Astrocyte (in vitro differentiated cells and primary cell): ENCODE data around the gene INO80.

Experiments used
- EZH2 ChIP-seq: IDR thresholded peaks from 2 replicates; pipeline ENCODE4 v1.6.1; 2012; ENCODE audit warnings: mild to moderate bottlenecking, low read length, inconsistent platforms; ENCODE audit not compliant: insufficient read depth
- TF ChIP-seq, protein P1 (sequence below): IDR thresholded peaks from 2 replicates; pipeline ENCODE4 v1.5.1; 2011; ENCODE audit warnings: low read depth, mild to moderate bottlenecking, inconsistent platforms, low read length, moderate library complexity; ENCODE audit not compliant: insufficient read depth

DNA sequence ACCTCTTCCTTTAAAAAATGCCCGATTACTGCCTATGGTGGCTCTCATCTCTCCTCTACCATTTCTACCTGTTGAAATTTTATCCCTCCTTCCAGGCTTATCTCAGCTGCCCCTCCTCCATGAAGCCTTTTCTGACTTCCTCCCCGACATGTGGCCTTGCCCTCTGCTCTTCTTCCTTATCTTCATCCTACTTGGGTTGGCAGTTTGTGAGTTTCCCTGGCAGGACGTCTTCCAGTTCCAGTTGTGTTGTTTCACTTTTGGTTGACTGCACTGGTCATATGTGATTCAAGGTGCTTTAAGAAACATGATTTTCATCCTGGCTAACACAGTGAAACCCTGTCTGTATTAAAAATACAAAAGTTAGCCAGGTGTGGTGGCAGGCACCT lies 182.6 kb downstream of the INO80 start:
- TF ChIP-seq, protein P1, sequence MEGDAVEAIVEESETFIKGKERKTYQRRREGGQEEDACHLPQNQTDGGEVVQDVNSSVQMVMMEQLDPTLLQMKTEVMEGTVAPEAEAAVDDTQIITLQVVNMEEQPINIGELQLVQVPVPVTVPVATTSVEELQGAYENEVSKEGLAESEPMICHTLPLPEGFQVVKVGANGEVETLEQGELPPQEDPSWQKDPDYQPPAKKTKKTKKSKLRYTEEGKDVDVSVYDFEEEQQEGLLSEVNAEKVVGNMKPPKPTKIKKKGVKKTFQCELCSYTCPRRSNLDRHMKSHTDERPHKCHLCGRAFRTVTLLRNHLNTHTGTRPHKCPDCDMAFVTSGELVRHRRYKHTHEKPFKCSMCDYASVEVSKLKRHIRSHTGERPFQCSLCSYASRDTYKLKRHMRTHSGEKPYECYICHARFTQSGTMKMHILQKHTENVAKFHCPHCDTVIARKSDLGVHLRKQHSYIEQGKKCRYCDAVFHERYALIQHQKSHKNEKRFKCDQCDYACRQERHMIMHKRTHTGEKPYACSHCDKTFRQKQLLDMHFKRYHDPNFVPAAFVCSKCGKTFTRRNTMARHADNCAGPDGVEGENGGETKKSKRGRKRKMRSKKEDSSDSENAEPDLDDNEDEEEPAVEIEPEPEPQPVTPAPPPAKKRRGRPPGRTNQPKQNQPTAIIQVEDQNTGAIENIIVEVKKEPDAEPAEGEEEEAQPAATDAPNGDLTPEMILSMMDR = no peak
- TF ChIP-seq EZH2 = no peak
